HG02678 (cell line): ENCODE data around the gene COL4A6.

Experiments used
- ATAC-seq: cut with Tn5 transposase; IDR thresholded peaks from one replicate; pipeline ENCODE4 v1.9.1; 2021; ENCODE audit warnings: mild to moderate bottlenecking, moderate library complexity; ENCODE audit not compliant: unreplicated experiment

Gene COL4A6

GRCh38 chrX:108219949-108220601 is 218.1 kb downstream of the COL4A6 start:
- no peak for ATAC-seq

GRCh38 chrX:108217876-108218275 is 220.3 kb downstream of the COL4A6 start:
- ATAC-seq = no peak

GRCh38 chrX:108216919-108217571 is 221.2 kb downstream of the COL4A6 start:
- no peak for ATAC-seq

- ATAC-seq = no peak
These were observed 221.8 kb downstream of the COL4A6 start for GRCh38 chrX:108216405-108216804.

- ATAC-seq = no peak
These were observed 226.9 kb downstream of the COL4A6 start for GRCh38 chrX:108211301-108211700.

- ATAC-seq = no peak
These were observed 229.1 kb downstream of the COL4A6 start for GRCh38 chrX:108209006-108209554.

GRCh38 chrX:108203540-108203939 is 234.7 kb downstream of the COL4A6 start:
- ATAC-seq = no peak

- no peak for ATAC-seq
These were observed 238.5 kb downstream of the COL4A6 start for GRCh38 chrX:108199691-108200090.

GRCh38 chrX:108199041-108199440 is 239.2 kb downstream of the COL4A6 start:
- ATAC-seq = no peak

- ATAC-seq = no peak
These were observed 239.8 kb downstream of the COL4A6 start for GRCh38 chrX:108198420-108198819.

GRCh38 chrX:108186811-108187210 is 251.4 kb downstream of the COL4A6 start:
- no peak for ATAC-seq

GRCh38 chrX:108178143-108178498 is 260.1 kb downstream of the COL4A6 start:
- ATAC-seq = no peak

- no peak for ATAC-seq
These were observed 260.7 kb downstream of the COL4A6 start for GRCh38 chrX:108177351-108178142.

GRCh38 chrX:108173874-108174273 is 264.3 kb downstream of the COL4A6 start:
- ATAC-seq = no peak

- ATAC-seq = no peak
These were observed 266.6 kb downstream of the COL4A6 start for GRCh38 chrX:108171671-108172070.

- no peak for ATAC-seq
These were observed 268.5 kb downstream of the COL4A6 start for GRCh38 chrX:108169768-108170167.

- no peak for ATAC-seq
These were observed 269.1 kb downstream of the COL4A6 start for GRCh38 chrX:108168961-108169740.

- no peak for ATAC-seq
These were observed 270.9 kb downstream of the COL4A6 start for GRCh38 chrX:108167211-108167872.

- no peak for ATAC-seq
These were observed 272.7 kb downstream of the COL4A6 start for GRCh38 chrX:108165383-108166111.
